ENCODE data around the gene OXA1L. TPM values are rescaled to one million over a fixed set of nuclear protein-coding genes. Genes with fewer than 3 reads are reported as not detected.
A peak's percentile ranks its signal among the peaks of the same experiment; 100 is the strongest.

Gene OXA1L
- total and polyA plus RNA-seq, 2 of the 13 experiments (the other 11 are each of a cell fraction or from before 2014, with no cell fraction given): 230 to 589 TPM

- peak; percentile 96 for TF ChIP-seq ZNF234 (CRISPR knock-in tag; conservative IDR thresholded peaks at IDR 0.05)
- peak; percentile 80; the same call in 1 of the 2 replicates for TF ChIP-seq ISX (CRISPR knock-in tag; conservative IDR thresholded peaks at IDR 0.05)
- TF ChIP-seq STAT6 (CRISPR knock-in tag; IDR thresholded peaks at IDR 0.05; ENCODE audit: borderline replicate concordance): peak; percentile 58
- peak; percentile 97 for TF ChIP-seq HIVEP1 (CRISPR knock-in tag; IDR thresholded peaks at IDR 0.05)
- TF ChIP-seq ZNF503 (CRISPR knock-in tag; IDR thresholded peaks at IDR 0.05): peak; percentile 58
- peak; percentile 87 for TF ChIP-seq DBP (CRISPR knock-in tag; IDR thresholded peaks at IDR 0.05; ENCODE audit: not compliant biosample characterization)
- peak; percentile 80; the same call in 1 of the 2 replicates for TF ChIP-seq NFE2L1 (CRISPR knock-in tag; IDR thresholded peaks at IDR 0.05; ENCODE audit: borderline replicate concordance)
- peak; percentile 96 for TF ChIP-seq SALL1 (CRISPR knock-in tag; IDR thresholded peaks at IDR 0.05)
- peak; percentile 79 for TF ChIP-seq NR2F6 (IDR thresholded peaks at IDR 0.05)
- TF ChIP-seq NR2F6 (CRISPR knock-in tag; IDR thresholded peaks at IDR 0.05): peak; percentile 87
- peak; percentile 59 for TF ChIP-seq NFYC (CRISPR knock-in tag; IDR thresholded peaks at IDR 0.05)
- no peak for TF ChIP-seq MLLT10 (CRISPR knock-in tag; IDR thresholded peaks at IDR 0.05)
- 0 out of 2 replicates have a peak, but pooled peaks have one; percentile 41 for TF ChIP-seq TFAP4 (IDR thresholded peaks at IDR 0.05; ENCODE audit: borderline replicate concordance, low read depth)
- TF ChIP-seq MTF1 (CRISPR knock-in tag; IDR thresholded peaks at IDR 0.05): peak; percentile 68
- 0 out of 2 replicates have a peak, but pooled peaks have one; percentile 7 for TF ChIP-seq MATR3 (CRISPR knock-in tag; IDR thresholded peaks at IDR 0.05)
- peak; percentile 99; the same call in 1 of the 2 replicates for TF ChIP-seq FUBP1 (CRISPR knock-in tag; IDR thresholded peaks at IDR 0.05; ENCODE audit: borderline replicate concordance)
- TF ChIP-seq ZNF432 (CRISPR knock-in tag; IDR thresholded peaks at IDR 0.05; ENCODE audit: borderline replicate concordance): no peak
These were observed at the start of gene OXA1L (continued) for GRCh38 chr14:22766457-22767322.

Measured in HepG2 (cell line).